GM12878 (cell line): Measurements from ENCODE around the gene PRR7. TPM values are rescaled to one million over a fixed set of nuclear protein-coding genes. Genes with fewer than 3 reads are reported as not detected.

Source experiments
- ATAC-seq: fragments of 200-7000 bp; cut with Tn5 transposase; 3 replicates; pipeline ENCODE4 v1.9.1; 2020; ENCODE audit warnings: mild to moderate bottlenecking, moderate library complexity
- BruUV-seq: library from RNA; stranded (reverse); fragments of 400-500 nt; replicated peaks from 2 replicates; lab custom pipeline; 2021; lab: Mats Ljungman, UMichigan
- CTCF ChIA-PET: fragments of 300-600 bp; sonication (Branson Sonifier 250); formaldehyde crosslinking; extraction: SDS; loops from one replicate; lab custom pipeline; 2021; ENCODE audit warnings: inconsistent platforms; lab: Yijun Ruan, JAX
- POLR2A ChIA-PET: fragments of 350-600 bp; formaldehyde crosslinking; extraction: SDS; loops from one replicate; lab custom pipeline; 2021; ENCODE audit warnings: inconsistent platforms; lab: Charles Lee
- RAD21 ChIA-PET: fragments of 300-600 bp; sonication (Branson Sonifier 250); formaldehyde crosslinking; loops from one replicate; lab custom pipeline; 2023; ENCODE audit warnings: antibody characterized with exemption; ENCODE audit not compliant: unreplicated experiment; lab: Charles Lee
- SMC1A ChIA-PET: fragments of 300-600 bp; sonication (Branson Sonifier 250); formaldehyde crosslinking; loops from one replicate; lab custom pipeline; 2023; ENCODE audit not compliant: unreplicated experiment, uncharacterized antibody; lab: Charles Lee
- DNase-seq: peaks from one replicate; pipeline ENCODE4 v3.0.0-alpha.2; 2011; ENCODE audit warnings: low read depth, low spot score
- FAIRE-seq: peaks from 3 replicates; lab custom pipeline; 2011; peaks lifted over from hg19 to GRCh38; lab: Jason Lieb, UNC
- H2AFZ ChIP-seq: 2 replicates; pipeline ENCODE4 v1.6.0; 2011; ENCODE audit warnings: low read depth, low read length, control low read depth; ENCODE audit not compliant: control insufficient read depth
- H3K27ac ChIP-seq: 2 replicates; pipeline ENCODE4 v1.5.1; 2011; ENCODE audit warnings: control low read depth; ENCODE audit not compliant: control insufficient read depth, insufficient read depth
- H3K27me3 ChIP-seq, 2 experiments: replicated peaks in 1 of 2; 2 replicates each; pipeline versions ENCODE4 v1.6.0 to v1.6.1; 2011; ENCODE audit warnings: low read length in 1 of 2; ENCODE audit not compliant: control insufficient read depth in 2 of 2, insufficient read depth in 2 of 2
- H3K36me3 ChIP-seq, 2 experiments: 2 replicates each; pipeline ENCODE4 v1.5.1; 2011; ENCODE audit warnings: low read length in 1 of 2; ENCODE audit not compliant: control insufficient read depth in 2 of 2, insufficient read depth in 2 of 2
- H3K4me1 ChIP-seq: 2 replicates; pipeline ENCODE4 v1.6.1; 2011; ENCODE audit warnings: mild to moderate bottlenecking, low read length, moderate library complexity, mixed read lengths; ENCODE audit not compliant: control insufficient read depth, insufficient read depth
- H3K4me2 ChIP-seq: 2 replicates; pipeline ENCODE4 v1.6.0; 2011; ENCODE audit warnings: control low read depth; ENCODE audit not compliant: control insufficient read depth, insufficient read depth
- H3K4me3 ChIP-seq: fragments of 200-600 bp; sonication (generic); 2 replicates; pipeline ENCODE4 v1.5.1; 2016
- H3K79me2 ChIP-seq: 2 replicates; pipeline ENCODE4 v1.6.0; 2011; ENCODE audit warnings: low read length; ENCODE audit not compliant: control insufficient read depth, insufficient read depth
- H3K9ac ChIP-seq: 2 replicates; pipeline ENCODE4 v1.8.0; 2011; ENCODE audit warnings: low read length, control low read depth, mixed read lengths; ENCODE audit not compliant: control insufficient read depth, insufficient read depth
- H3K9me3 ChIP-seq: replicated peaks from 3 replicates; pipeline ENCODE4 v1.5.1; 2011; ENCODE audit warnings: mild to moderate bottlenecking, low read length; ENCODE audit not compliant: control insufficient read depth, insufficient read depth
- H4K20me1 ChIP-seq: 2 replicates; pipeline ENCODE4 v1.6.0; 2011; ENCODE audit not compliant: control insufficient read depth, insufficient read depth
- FOXK2 ChIP-seq: fragments of 450-650 bp; IDR thresholded peaks from 2 replicates; pipeline ENCODE4 v1.6.1; 2017; ENCODE audit warnings: mild to moderate bottlenecking, moderate library complexity
- KLF5 ChIP-seq: fragments of 450-650 bp; IDR thresholded peaks from 2 replicates; pipeline ENCODE4 v1.6.1; 2014; ENCODE audit warnings: mild to moderate bottlenecking; ENCODE audit not compliant: partially characterized antibody
- SREBF1 ChIP-seq: IDR thresholded peaks from 2 replicates; pipeline ENCODE4 v1.6.1; 2012; ENCODE audit warnings: mild to moderate bottlenecking, low read length
- ZNF207 ChIP-seq: fragments of 450-650 bp; IDR thresholded peaks from 2 replicates; pipeline ENCODE4 v1.6.1; 2014; ENCODE audit warnings: antibody characterized with exemption, mild to moderate bottlenecking, borderline replicate concordance
- WGBS: methylation state at CpG from one replicate; pipeline ENCODE4 v1.1.6; 2016; ENCODE audit warnings: low lambda C conversion rate; ENCODE audit not compliant: insufficient replicate concordance, insufficient coverage; ENCODE audit errors: missing lambda C conversion rate; 5-methylcytosine and 5-hydroxymethylcytosine counted together
- in situ Hi-C: fragments of 300-500 bp; cut with MboI; formaldehyde crosslinking; loops from 9 replicates; pipeline ENCODE4 v1.14.3; 2018; ENCODE audit warnings: mixed read lengths
- intact Hi-C: fragments of 100-400 bp; cut with micrococcal nuclease; formaldehyde crosslinking; loops from one replicate; pipeline ENCODE4 v1.14.2; 2022; ENCODE audit not compliant: unreplicated experiment
- polyA plus RNA-seq, 11 experiments: library from polyadenylated mRNA; depleted of rRNA in 4 of 11; unstranded in 6 of 11; stranded (reverse) in 5 of 11; fragments of >200 nt; fragmentation: Nextera tagmentation in 4 of 11; fragmentation: Illumina TruSeq in 1 of 11; extraction: Ambion mirVana in 4 of 11; extraction: Trizol in 1 of 11; gene quantifications; 1 replicate in 1 of 11; 2 replicates in 10 of 11; pipeline versions ENCODE4 v1.2.1 to v1.2.3, GENCODE V29; 2011 to 2016; ENCODE audit warnings: inconsistent platforms in 2 of 11, missing spikeins in 2 of 11, low read depth in 1 of 11
- total RNA-seq, 4 experiments: library from RNA; depleted of rRNA in 3 of 4; stranded (reverse); fragments of >200 nt in 3 of 4; fragmentation: Illumina TruSeq in 1 of 4; extraction: Trizol in 1 of 4; gene quantifications; 2 replicates each; pipeline versions ENCODE4 v1.2.1 to v1.2.3, GENCODE V29; 2013 to 2021
- TF ChIP-seq, protein P1 (sequence below): fragments of 450-650 bp; IDR thresholded peaks from 2 replicates; pipeline ENCODE4 v1.6.1; 2017; ENCODE audit warnings: mild to moderate bottlenecking
- TF ChIP-seq, protein P2 (sequence below): IDR thresholded peaks from 2 replicates; pipeline ENCODE4 v1.6.1; 2012; ENCODE audit warnings: low read depth, low read length, improper control_type of control experiment

Gene PRR7
- total and polyA plus RNA-seq, 10 of the 15 experiments (the other 5 are each of a cell fraction or from before 2014, with no cell fraction given): 0.09 to 18.8 (median 4.6) TPM; not detected in 2

DNA sequence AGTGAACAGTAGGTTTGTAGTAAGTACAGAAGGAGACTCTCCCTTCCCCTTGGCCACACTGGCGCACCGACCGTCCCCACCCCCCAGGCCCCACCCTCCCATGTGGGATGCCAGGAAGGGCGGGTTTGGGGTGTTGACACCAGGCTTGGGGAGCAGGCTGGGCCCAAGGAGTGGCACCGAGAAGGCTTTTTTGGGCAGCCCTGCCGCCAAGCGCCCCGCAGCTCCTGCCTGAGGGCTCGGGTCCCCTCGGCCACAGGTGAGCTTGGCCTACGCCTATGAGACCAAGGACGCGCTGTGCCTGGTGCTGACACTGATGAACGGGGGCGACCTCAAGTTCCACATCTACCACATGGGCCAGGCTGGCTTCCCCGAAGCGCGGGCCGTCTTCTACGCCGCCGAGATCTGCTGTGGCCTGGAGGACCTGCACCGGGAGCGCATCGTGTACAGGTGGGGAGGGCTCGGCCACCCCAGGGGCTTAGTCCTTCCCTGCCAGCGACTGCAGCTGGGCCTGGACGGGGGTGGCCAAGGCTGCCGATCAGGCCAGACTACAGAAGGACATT lies 12.9 kb upstream of the PRR7 start (continued):
- TF ChIP-seq, protein P1, sequence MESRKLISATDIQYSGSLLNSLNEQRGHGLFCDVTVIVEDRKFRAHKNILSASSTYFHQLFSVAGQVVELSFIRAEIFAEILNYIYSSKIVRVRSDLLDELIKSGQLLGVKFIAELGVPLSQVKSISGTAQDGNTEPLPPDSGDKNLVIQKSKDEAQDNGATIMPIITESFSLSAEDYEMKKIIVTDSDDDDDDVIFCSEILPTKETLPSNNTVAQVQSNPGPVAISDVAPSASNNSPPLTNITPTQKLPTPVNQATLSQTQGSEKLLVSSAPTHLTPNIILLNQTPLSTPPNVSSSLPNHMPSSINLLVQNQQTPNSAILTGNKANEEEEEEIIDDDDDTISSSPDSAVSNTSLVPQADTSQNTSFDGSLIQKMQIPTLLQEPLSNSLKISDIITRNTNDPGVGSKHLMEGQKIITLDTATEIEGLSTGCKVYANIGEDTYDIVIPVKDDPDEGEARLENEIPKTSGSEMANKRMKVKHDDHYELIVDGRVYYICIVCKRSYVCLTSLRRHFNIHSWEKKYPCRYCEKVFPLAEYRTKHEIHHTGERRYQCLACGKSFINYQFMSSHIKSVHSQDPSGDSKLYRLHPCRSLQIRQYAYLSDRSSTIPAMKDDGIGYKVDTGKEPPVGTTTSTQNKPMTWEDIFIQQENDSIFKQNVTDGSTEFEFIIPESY: no peak
- TF ChIP-seq, protein P2, sequence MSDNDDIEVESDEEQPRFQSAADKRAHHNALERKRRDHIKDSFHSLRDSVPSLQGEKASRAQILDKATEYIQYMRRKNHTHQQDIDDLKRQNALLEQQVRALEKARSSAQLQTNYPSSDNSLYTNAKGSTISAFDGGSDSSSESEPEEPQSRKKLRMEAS: no peak
- TF ChIP-seq ZNF207 (no peak), SREBF1 (no peak)

DNA sequence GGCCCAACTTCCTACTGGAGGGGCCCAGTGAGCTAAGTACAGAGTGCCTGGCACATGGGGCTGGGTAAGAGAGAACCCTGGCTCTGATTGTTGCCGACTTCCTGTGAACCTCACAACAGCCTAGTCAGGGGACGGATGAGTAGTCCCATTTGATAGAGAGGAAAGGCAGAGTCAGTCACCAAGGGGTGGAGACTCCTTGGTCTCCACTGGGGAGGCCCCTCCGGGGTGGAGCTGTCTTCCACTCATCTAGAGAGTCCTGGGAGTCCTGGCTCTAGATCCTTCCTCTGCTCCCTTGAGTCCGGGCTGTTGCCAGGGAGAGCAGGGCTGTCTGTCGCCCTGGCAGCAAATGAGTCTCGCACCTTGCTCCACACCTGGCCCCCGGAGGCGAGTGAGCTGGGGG lies 12.2 kb upstream of the PRR7 start:
- DNase-seq (no peak), ATAC-seq (no peak), FAIRE-seq (no peak)
- Histone ChIP-seq H3K4me2 (no peak overlapping the region), H3K4me1 (peaks cover 34% of the 10 kb centered on the region), H4K20me1 (no peaks in the 10 kb centered on the region), H3K79me2 (peaks cover 30% of the 10 kb centered on the region), H2AFZ (no peak overlapping the region), H3K27ac (no peak overlapping the region), H3K36me3 (peaks cover 46 to 52% of the 10 kb centered on the region in 2 experiments), H3K4me3 (no peak overlapping the region), H3K9ac (no peak overlapping the region), H3K9me3 (no peaks in the 10 kb centered on the region), H3K27me3 (no peaks in the 10 kb centered on the region)
- ChIA-PET POLR2A (interaction anchor here (0.7 to 13.4 kb wide), 5 partner anchors 9 to 67 kb away, joined by 3 to 358 read pairs (median 5); partner anchors contain the start of genes F12, PFN3 and PRR7), SMC1A (interaction anchor here (7.2 kb wide), 1 partner anchor 9 kb away, joined by 73 read pairs; the partner anchor contains the start of gene PRR7), CTCF (interaction anchor here (9.6 kb wide), 1 partner anchor 12 kb away, joined by 114 read pairs; the partner anchor contains the start of gene PRR7), RAD21 (interaction anchor here (11.0 kb wide), 1 partner anchor 15 kb away, joined by 288 read pairs; the partner anchor contains the start of gene PRR7)
- no peak for TF ChIP-seq FOXK2
- TF ChIP-seq KLF5: no peak
- intact Hi-C loops (no loop called here), in situ Hi-C loops (no loop called here)
- no TSS peak for BruUV-seq
- 87% methylated on average over 8 of the region's 8 CpGs for WGBS
